GM18499 (cell line): ENCODE results near the gene DDX24.
"Not testable (repeated sequence)": the region's sequence is repeated elsewhere in the genome, so short reads cannot be mapped to it uniquely, and the experiment has no call there.

Experiments used
- ATAC-seq: cut with Tn5 transposase; IDR thresholded peaks from one replicate; pipeline ENCODE4 v1.9.1; 2021; ENCODE audit warnings: moderate number of reproducible peaks; ENCODE audit not compliant: insufficient read depth, unreplicated experiment

Gene DDX24

DNA sequence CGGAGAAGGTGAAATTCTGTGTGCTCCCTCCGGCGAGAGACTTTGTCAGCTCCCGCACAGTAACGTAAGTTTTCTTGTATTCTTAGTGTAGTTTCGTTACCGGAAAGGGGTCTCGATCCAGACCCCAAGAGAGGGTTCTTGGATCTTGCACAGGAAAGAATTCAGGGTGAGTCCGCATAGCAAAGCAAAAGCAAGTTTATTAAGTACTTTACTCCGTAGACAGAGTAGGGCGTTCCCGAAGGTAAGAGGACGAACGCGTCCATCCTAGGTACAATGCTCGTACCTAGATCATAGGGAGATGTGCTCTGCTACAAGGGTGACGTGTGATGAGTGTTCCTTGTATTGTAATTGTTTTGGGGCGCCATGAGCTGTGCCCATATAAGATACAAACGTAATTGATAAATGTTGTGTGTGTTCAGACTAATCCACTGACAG, 401 bp upstream of the DDX24 start:
- ATAC-seq = peak; percentile 11

DNA sequence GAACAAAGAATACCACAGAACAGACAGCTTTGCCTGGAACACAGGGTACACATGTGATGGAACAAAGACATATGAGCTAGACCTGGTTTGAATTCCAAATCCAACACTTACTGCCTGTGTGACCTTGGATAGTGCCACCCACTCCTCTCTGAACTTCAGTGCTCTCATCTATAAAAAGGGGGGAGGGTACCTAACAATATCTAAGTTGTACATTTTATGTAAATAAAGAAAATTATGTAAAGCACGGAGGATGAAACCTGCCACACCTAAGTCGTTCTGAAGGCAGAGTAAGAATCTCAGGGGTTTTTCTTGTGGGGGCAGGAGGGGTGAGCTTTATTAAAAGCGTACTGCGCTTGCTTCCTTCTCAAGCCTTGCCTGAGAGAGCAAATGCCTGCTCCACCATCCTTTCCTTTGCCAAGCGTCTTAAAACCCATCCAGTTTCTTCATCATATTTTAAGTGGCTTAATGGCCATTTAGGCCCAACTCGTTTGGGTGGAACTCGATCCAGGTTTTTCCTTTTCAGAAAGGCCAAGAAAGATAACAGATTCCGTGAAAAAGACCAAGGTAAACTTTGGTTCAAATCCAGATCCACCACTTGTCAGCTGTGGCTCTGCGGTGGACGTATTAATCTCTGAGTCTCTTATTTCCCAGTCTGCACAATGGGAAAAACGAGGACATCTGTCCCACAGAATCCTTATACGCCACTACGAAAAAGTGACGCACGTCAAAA, 946 bp downstream of the DDX24 start:
- ATAC-seq = no peak

DNA sequence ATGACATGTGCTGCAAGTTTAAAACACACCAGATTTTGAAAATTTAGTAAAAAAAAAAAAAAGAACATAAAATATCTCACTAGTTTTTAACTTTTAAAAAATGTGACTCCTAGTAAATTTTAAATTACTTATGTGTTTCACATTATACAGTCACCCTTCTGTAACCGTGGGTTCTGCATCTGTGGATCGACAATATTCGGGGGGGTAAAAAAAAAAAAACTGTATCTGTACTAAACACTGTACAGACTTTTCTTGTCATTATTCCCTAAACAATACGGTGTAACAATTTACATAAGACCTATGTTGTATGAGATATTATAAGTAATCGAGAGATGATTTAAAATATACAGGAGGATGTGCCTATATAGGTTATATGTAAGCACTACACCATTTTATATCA, 3.2 kb downstream of the DDX24 start:
- ATAC-seq = no peak

DNA sequence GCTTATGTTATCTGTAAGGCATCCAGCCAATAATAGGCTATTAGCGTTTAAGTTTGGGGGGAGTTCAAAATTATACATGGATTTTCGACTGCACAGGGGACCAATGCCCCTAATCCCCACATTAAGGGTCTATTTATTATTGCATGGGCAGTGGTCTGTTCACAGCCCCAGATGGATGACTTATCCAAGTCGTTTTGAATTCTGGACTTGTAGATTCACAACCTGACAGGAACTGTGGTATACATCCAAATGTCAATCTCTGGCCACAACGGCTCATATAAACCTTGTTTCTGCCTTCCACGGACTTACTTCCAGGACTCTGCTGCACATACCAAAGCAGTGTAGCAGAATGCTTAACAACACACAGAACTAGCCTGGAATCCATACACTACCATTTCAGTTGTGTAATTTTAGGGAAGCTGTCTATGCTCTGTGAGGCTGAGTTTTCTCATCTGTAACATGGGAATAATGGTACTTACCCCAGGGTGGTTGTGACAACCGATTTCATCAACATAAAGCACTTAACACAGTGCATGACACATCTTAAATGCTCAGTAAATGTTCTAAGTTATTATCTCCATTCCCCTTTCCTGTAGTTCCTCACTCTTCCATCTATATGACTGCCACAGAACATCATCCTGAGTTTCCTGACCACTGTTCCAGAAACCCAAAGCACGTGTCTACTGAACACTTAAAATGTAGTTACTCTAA, 3.7 kb downstream of the DDX24 start:
- no peak for ATAC-seq

DNA sequence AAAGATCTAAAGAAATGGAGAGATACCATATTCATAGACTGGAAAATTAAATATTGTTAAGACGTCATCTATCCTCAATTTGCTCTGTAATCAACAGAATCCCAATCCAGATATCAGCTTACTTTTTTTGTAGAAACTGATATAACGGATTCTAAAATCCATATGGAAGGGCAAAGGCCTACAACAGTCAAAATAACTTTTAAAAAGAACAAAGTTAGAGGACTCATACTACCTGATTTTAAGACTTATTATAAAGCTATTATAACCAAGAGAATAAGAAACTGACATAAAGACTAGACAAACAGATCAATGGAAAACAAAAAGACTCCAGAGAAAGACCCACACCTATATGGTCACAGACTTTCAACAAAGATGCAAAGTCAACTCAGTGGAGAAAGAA, 6.0 kb downstream of the DDX24 start:
- no peak for ATAC-seq

DNA sequence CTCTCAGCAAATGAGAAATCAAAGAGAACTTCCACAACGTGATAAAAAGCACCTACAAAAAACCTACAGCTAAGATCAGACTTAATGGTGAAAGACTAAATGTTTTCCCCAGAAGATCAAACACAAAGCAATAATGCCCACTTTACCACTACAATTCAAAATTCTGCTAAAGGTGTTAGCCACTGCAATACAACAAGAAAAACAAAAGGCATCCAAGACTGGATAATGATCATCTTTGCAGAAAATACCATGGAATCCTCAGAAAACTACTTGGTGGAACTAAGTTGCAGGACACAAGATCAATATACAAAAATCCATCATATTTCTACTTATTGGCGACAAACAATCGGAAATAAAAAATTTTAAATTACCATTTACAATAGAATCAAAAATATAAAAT, 6.5 kb downstream of the DDX24 start:
- ATAC-seq = no peak

DNA sequence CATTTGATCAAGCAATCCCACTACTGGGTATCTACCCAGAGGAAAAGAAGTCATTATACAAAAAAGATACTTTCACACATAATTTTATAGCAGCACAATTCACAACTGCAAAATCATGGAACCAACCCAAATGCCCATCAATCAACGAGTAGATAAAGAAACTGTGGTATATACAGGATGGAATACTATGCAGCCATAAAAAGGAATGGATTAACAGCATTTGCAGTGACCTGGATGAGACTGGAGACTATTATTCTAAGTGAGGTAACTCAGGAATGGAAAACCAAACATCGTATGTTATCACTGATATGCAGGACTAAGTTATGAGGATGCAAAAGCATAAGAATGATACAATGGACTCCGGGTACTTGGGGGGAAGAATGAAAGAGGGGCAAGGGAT, 8.9 kb downstream of the DDX24 start:
- not testable (repeated sequence) for ATAC-seq

DNA sequence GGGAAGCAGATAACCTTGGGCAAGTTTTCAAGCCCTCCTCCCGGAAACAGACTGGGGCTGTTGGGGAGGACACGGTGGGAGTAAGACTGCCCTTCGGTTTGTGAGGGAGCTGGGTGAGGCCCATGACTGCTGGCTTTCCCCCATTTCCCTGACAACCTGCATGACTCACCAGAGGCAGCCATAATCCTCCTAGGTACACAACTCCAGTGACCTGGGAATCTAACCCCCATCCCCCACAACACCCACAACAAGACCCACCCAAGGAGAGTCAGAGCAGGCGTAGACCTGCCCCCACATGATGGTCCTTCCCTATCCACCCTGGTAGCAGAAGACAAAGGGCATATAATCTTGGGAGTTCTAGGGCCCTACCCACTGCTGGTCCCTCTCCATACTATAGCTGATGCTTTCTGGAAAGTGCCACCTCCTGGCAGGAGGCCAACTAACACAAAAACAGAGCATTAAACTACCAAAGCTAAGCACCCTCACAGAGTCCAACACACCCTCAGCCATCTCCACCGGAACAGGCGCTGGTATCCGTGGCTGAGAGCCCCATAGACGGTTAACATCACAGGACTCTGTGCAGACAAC, 14.8 kb downstream of the DDX24 start:
- no peak for ATAC-seq

DNA sequence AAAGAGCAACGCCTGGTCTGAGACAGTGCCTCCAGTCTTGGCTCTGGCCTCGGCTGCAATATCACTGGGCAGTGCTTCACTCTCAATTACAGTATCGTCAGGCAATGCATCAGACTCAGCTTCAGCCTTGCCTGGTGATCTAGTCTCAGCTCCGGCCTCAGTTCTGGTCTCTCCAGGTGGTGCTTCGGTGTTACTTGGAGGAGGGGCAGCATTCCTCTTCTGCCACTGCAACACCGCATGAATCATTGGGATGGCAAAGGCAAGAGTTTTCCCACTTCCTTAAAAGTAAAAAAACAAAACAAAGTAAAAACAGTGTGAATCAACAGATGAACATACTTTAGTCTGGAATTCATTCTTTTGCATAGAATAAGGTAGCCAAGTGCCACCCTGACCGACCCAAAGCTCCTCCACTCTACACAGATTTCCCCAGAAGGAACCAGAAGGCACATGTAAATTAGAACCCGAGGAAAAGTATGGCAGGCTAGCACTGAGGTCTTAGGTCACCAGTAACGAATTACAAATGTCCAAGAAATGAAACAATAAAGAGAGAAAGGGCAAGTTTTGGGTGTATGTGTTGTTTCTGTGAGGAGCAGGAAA, 18.6 kb downstream of the DDX24 start:
- no peak for ATAC-seq

DNA sequence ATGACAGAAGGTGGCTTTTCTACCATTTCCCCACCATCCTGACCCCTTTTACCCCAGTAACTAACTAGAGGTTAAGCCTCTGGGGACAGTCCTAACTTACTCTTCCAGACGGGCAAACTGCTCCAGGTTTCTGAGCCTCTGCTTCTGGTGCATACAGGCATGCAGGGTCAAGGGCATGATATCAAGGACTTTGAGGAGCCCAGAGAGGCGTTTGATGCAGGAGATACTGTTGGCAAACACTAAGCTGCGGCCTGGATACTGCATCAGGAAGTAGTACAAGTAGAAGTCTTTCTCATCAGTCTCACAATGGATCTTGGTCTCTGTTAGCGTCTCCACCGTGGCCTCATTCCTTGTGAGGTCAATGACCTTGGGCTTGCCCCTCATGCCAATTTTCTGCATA, 21.0 kb downstream of the DDX24 start:
- ATAC-seq = no peak

DNA sequence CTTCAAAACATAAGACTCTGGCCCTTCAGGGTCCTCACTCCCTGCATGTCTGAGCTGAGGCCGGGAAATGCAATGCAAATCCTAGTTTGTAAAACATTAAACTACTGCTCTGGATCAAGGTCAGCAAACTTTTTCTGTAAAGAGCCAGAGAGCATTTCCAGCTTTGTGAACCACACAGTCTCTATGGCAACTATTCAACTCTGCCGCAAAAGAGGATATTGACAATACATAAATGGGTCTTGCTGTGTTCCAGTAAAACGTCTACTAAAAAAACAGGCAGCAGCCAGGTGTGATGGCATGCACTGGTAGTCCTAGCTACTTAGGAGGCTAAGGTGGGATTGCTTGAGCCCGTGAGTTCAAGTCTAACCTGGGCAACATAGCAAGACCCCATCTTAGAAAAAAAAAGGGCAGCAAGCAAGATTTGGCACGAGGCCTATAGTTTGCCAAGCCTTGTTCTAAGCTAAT, 22.3 kb downstream of the DDX24 start:
- no peak for ATAC-seq

DNA sequence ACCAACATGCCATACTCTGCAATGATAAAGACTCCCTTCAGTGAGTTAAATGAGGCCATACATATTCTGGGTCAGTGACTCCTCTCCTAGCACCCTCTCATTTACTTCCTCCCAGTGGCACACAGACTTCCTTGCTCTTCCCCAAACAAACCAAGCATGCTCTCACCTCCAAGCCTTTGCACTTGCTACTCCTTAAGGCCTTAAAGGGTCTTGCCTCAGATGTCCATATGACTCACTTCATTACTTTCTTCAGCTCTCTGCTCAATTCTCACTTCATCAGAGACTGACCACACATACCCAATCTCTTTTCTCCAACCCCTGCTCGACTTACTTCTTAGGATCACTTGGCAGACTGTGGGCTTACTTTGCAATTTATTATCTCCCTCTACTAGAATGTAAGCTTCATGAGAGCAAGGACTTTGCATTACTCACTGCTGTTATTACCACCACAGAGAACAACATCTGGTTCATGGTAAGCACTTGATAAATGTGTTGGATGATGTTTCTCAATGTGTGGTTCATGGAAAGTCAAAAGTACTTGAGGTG, 22.8 kb downstream of the DDX24 start:
- ATAC-seq = no peak

DNA sequence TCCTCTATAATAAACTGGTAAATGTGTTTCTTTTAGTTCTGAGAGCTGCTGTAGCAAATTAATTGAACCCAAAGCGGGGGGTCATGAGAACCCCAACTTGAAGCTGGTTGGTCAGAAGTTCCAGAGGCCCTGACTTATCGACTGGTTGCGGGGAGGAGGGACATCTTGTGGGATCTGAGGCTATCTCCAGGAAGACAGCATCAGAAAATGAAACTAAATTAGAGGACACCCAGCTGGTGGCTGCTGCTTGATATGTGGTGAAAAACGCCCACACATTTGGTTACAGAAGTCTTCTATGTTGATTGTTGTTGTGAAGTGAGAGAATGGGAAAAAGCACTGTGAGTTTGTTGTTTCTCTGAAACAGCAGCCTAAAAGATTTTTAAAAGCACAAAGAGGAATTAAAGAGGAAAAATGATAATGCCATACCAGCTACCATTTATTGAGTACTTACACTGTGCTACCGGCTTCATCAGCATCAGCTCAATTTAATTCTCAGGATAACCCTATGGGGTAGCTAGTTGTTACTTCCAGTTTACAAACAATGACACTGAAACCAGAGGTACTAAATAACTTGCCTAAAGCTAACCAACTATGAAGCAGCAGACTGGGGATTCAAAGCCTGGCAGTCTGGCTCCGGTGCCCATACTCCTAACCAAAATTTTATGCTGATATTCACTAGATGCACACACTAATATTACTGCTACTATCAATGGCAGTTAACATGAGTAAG, 24.3 kb downstream of the DDX24 start:
- ATAC-seq = no peak

DNA sequence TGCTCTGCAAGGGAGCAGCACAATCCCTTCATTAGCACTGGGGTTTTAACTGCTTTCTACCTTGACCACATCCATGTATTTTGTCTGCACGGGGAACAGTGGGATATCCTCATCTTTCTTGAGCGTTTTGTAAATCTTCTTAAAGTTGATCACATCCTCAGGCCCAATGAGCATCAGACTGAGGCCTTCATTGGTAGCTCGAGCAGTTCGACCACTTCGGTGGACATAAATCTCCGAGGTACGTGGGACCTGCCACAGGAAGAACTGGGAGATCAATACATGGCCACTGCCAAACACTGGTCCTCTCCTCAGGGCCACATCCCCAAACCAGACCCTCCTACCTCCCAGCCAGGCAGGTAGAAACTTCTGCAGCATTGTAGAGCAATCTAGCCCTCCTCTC, 26.1 kb downstream of the DDX24 start:
- no peak for ATAC-seq

DNA sequence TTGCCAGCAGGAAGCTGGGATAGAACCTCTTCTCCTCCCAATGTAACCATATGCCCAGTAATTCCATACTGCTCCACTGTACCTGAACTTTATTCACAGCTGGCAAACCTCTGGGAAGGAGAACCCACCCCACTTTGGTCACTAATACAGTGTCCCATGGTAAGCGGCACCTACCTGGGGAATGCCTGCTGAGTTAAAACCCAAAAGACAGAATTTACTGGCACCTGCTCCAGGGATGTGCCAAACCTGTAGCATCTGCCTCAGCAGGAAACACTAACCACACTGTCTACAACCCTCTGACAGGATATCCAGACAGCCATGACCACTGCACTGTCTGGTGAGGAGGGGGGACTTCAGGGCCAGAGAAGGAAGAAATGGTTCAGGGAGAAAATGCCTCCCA, 26.6 kb downstream of the DDX24 start:
- no peak for ATAC-seq

DNA sequence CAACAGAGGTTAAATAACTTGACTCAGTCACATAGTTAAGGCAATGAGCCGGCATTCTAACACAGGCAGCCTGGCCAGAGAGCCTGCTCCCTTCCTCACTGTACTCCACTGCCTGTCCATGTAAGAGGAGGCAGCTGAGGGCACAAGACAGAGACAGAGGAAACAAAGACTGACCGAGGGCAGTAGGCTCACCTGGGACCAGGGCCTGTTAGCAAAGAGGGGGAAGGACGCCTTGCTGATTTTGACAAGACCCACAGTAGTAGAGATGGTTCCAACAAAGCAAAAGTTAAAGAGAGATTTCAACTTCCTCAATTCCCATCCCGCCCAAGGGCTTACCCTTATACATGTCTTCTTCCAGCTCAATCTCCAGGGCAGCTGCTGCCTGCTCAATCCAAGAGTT, 28.3 kb downstream of the DDX24 start:
- no peak for ATAC-seq

DNA sequence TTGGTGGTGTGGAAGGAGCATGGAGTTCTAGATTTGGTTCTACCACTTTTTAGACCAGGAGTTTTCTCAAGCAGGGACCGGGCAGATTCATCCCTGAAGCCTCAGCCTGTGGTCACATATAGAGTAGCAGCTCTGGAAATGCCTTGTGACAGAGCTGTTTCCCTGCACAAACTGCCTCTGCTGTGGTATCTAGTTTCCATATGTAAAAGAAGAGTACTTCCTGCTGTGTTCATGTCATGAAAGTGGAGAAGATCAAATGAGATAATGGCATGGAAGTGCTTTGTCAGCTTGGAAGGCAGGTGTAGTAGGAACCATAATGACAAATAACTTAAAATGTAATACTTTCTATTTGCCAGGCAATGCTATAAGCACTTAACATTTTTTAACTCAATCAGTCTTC, 28.8 kb downstream of the DDX24 start:
- ATAC-seq = no peak

DNA sequence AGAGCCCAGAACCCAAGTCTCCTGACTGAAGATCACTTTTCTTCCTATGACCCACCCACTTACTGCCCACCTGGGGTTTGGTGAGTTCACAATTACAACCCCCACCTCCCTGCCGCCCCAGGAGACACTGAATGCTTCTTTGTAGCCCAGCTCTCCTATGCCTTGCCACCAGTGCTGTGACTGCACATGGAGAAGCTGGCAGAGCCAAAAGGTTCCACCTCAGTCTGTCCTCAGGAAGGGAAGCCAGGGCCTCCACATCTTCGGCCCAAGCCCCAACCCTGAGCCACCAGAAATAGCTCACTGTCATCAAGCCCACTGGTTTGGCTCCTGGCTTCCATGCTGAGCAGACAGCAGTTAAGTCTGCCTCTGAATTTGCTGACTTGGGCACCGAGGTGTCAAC, 29.2 kb downstream of the DDX24 start:
- ATAC-seq = no peak

DNA sequence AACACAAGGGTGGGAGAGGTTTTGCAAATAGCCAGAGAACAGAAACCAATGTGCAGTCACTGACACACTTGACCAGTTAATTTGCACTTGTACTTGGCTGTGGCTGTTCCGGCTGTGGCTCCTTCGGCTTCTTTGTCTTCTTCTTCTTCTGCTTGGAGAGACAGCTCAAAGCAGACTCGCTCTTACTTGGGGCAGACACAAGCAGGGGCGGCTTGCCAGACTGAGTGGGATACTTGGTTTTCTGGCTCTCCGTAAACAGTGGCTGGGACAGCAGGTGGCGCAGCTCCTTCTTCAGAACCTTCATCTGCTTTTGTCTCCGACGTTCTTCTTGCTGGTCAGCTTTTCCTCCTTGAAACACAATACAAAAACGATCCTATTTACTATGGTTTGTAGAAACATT, 29.9 kb downstream of the DDX24 start:
- no peak for ATAC-seq

DNA sequence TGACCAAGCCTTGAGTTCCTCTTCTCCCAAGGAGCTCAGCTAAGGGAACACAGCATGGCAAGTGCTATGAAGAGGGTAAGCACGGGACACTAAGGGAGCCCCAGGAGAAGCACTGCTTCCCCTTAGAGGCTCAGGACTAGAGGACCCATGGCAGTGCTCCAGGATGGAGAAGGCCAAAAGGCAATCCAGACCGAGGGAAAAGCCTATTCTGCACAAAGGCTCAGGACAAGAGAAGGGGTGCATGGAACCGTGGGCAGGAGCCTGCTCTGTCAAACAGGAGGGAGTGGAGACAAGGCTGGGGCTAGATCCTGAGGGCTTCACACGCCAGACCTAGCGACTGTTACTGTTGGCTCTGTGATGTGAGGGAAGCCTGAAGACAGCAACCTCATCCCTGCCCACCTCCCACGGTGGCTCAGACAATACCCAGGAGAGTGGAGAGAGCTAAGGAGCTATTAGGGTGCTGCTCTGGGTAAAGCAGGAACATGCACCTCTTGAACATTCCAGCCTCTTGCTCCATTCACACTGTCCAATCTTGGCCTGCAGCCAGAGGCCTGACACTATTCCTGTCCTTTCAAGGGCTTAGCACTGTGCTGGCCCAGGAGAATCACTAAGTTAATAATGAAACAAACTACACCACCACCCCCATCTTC, 30.6 kb downstream of the DDX24 start:
- no peak for ATAC-seq
